GM21423 (cell line): Measurements from ENCODE around the gene TOLLIP.

Experiments
- ATAC-seq: cut with Tn5 transposase; IDR thresholded peaks from one replicate; pipeline ENCODE4 v1.9.1; 2021; ENCODE audit warnings: mild to moderate bottlenecking, moderate library complexity; ENCODE audit not compliant: unreplicated experiment

The TOLLIP gene

DNA sequence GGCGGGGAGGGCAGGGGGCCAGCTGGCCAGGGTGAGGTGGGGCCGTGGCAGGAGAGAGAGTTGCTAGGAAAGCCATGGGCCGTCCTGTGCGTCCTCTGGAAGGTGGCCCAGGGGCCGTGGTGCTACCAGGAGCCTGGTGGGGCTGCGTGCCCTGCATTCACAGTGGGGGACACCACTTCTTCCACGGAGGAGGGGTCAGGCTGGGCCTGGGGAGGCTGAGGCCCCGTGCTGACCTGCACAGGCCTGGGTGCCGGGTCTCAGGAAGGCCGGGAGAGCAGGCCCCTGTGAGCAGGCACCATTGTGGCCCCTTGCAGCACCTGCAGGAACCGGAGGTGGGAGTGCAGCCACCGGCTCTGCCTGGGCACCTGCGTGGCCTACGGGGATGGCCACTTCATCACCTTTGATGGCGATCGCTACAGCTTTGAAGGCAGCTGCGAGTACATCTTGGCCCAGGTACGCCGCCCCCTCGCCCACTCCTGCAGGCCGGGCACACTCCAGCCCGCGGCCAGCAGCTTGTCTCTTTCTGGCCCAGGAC, 74.6 kb downstream of the TOLLIP start:
- no peak for ATAC-seq

DNA sequence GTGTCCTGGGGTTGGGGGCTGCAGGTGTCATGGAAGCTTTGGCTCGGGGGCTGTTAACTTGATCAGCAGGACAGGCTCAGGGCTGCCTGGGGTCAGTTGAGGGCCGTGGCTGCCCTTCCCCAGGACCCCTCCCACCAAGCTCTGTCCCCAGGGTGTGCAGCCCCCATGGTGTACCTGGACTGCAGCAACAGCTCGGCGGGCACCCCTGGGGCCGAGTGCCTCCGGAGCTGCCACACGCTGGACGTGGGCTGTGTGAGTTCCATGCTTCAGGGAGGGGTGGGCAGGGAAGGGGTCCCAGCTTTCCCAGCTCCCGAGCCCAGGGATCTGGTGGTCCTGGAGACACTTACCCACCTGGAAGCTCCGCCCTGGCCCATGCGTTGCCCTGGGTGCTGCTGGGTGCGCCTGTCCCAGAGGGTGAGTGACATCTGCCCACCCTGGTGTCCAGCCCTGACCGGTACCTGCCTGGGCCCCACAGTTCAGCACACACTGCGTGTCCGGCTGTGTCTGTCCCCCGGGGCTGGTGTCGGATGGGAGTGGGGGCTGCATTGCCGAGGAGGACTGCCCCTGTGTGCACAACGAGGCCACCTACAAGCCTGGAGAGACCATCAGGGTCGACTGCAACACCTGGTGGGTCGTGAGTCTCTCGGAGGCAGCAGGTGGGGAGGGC, 75.2 kb downstream of the TOLLIP start:
- no peak for ATAC-seq

DNA sequence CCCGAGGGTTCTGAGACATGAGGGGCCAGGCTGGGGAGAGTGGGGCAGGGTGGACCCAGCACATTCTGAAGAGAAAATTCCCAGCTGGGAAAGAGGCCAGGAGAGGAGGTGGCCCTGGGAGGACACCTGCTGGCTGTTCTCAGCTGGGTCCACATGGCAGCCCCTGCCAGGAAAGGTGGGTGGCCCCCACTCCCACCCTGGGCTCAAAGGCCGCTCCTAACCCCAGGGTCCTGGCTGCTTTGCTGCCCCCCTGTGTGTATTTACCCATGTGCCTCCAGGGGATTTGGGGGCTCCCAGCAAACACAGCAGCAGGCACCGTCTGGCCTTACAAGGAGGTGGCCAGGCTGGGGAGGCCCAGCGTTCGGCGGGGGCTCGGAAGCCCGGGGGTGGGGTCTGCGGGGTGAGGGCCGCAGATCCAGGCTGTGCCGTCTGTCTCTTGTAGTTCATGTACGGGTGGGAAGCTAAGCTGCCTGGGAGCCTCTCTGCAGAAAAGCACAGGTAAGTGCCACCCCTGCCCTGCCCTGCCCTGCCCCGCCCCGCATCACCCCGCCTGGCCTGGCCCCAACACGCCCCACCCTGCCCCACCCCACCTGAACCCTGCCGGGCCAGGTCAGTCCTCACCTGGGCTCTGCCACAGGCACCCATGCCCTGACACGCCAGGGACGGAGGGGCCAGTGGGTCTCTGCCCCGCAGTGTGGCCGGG, 75.9 kb downstream of the TOLLIP start:
- no peak for ATAC-seq

DNA sequence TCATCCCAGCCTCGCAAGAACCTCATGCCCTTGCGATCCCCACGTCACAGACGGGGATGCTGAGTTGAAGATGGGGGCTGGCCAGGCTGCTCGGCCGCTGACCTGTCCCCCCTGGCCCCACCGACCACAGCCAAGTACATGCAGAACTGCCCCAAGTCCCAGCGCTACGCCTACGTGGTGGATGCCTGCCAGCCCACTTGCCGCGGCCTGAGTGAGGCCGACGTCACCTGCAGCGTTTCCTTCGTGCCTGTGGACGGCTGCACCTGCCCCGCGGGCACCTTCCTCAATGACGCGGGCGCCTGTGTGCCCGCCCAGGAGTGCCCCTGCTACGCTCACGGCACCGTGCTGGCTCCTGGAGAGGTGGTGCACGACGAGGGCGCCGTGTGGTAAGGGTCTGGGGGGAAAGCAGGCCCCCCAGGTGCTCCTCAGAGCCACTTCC, 76.5 kb downstream of the TOLLIP start:
- no peak for ATAC-seq

DNA sequence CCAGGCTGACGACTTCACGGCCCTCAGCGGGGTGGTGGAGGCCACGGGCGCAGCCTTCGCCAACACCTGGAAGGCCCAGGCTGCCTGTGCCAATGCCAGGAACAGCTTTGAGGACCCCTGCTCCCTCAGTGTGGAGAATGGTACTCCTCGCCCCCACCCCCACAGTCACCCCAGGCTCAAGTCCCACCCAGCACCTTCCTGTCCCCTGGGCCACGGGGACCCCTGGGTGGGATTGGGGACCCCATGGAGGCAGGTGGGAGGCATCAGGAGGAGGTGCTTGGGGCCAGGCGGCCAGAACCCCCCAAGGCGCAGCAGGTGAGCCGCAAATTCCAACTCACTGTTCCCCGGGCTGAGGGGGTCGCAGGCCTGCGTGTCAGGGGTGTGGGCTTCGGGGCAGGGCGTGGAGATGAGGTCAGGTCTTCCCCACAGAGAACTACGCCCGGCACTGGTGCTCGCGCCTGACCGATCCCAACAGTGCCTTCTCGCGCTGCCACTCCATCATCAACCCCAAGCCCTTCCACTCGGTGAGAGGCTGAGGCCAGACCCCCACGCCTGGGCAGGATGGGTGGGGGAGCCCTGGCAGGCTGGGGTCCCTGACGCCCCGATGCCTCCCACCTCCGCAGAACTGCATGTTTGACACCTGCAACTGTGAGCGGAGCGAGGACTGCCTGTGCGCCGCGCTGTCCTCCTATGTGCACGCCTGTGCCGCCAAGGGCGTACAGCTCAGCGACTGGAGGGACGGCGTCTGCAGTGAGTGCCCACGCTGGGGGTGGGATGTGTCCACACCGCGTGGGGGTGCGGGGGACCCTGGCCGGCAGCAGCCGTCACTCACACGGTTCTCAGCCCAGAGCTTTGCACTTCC, 77.2 kb downstream of the TOLLIP start:
- ATAC-seq: no peak

DNA sequence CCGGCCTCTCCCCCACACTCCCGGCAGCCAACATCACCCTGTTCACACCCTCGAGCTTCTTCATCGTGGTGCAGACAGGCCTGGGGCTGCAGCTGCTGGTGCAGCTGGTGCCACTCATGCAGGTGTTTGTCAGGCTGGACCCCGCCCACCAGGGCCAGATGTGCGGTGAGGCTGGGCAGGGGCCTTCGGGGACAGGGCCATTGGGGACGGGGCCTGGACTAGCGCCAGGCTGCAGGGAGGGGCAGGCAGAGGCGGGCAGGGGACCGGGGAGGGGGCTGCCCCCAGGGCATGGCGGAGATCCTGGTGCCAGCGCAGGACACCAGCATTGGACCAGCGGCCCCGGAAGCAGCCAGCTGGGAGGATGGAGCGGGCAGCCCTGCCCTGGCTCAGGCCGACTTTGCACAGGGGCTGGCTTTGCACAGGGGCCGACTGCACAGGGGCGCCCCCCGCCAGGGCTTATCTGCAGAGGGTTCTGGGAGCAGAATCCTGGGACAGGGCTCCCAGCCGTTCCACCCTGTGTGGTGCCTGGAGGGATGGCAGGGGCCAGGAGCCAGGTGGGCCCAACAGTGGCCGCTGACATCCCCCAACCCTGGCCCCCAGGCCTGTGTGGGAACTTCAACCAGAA, 77.9 kb downstream of the TOLLIP start:
- ATAC-seq: no peak

DNA sequence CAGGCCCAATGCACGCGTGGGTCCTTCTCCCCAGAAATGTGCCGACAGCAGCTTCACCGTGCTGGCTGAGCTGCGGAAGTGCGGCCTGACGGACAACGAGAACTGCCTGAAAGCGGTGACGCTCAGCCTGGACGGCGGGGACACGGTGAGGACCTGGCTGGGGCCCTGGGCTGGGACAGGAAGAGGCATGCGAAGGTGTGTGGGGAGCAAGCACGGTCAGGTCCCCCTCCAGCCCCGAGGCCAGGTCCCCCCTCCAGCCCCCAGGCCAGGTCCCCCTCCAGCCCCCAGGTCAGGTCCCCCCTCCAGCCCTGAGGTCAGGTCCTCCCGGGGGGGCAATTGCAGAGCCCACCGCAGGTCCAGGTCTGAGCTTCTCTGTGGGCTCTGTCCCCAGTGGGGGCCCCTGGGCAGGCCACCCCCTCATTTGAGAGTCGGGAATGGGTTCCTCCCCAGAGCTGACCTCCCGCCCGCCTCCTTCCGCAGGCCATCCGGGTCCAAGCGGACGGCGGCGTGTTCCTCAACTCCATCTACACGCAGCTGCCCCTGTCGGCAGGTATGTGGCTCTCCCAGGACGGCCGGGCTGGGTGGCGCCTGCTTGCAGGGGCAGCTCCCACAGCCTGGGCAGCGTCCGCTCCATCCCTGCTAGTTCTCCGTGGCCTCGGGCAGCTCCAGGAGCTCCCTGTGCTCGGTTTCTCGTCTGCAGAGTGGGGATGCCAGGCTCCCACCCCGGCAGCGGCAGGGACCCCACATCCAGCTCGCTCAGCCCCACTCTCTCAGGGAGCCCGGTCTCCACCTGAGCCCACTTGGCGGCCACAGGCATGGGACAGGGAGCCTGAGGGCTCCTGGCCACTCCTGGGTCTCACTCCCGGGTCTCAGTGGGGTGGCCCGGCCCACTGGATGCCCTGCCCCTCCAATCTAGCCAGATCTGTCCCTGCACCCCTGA, 78.7 kb downstream of the TOLLIP start:
- no peak for ATAC-seq

DNA sequence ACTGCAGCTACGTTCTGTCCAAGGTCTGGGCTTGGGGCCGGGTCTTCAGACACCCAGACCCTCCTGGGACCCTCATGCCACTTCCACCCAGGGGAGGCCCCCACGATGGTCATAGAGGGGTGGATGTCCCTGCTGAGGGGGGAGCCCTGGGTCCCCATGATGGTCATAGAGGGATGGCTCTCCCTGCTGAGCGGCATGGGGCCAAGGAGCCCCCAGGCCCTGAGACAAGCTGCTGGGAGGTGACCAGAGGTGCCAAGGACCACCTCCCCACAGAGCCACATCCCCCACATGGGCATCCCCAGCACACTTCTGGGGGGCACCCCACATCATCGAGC, 79.3 kb downstream of the TOLLIP start:
- no peak for ATAC-seq

DNA sequence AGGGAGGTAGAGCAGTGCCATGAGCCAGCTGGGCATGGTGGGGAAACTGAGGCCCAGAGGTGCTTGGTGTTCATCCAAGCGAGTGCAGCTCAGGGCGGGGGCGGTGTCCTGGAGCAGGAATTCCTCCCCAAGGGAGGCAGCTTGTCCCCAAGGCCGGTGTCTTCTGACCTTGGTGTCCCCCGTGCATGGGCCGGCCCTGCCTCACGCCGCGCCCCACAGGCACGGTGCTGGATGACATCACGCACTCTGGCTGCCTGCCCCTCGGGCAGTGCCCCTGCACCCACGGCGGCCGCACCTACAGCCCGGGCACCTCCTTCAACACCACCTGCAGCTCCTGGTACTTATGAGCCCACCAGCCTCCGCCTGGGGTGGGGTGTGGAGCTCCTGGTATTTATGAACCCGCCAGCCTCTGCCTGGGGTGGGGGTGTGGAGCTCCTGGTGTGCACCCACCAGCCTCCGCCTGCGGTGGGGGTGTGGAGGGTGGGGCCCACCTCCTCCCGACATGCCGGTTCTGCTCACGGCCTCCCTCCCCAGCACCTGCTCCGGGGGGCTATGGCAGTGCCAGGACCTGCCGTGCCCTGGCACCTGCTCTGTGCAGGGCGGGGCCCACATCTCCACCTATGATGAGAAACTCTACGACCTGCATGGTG, 79.8 kb downstream of the TOLLIP start:
- ATAC-seq: no peak

DNA sequence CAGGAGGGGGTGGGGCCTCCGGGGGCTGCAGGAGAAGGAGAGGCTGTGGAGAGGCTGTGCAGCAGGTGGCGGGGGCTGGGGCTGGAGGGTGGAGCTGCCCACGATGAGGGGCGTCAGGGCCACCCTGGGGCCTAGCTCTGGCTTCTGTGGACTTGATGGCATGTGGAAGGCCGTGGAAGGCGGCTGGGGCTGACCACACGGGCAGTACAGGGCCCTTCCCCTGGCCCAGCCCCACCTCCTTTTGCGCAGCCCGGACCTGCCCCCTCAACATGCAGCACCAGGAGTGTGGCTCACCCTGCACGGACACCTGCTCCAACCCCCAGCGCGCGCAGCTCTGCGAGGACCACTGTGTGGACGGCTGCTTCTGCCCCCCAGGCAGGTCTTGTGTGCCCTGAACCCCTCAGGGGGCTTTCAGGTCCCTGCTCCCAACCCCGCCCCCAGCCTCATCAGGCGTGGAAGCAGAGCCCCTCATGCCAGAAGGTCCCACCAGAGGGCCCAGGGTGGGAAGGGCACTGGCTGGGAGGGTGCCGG, 80.4 kb downstream of the TOLLIP start:
- ATAC-seq: no peak

DNA sequence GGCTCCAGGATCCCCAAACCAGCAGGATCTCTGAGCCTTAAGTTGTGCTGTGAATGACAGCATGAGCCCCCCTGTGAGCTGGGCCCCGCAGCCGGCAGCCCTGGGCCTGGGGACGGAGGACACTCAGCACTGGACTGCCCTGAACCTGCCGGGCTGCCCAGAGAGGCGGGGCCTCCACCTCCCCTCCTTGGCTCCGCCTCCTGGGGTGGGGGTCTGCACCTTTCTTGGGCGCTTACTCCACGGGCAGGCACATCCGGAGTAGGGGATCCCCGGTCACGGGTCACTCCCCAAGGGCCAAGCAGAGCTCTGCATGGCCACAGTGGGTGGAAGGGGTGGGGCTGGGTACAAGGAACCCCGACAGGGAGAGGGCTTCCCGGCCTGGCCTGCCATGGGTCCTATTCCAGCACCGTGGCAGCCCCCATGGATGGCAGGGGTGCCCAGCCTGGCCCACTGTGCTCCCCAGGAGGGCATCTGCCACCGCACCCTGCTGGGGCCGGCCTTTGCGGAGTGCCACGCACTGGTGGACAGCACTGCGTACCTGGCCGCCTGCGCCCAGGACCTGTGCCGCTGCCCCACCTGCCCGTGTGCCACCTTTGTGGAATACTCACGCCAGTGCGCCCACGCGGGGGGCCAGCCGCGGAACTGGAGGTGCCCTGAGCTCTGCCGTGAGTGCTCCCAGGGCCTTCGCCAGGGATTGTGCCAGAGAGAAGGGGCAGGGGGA, 81.2 kb downstream of the TOLLIP start:
- no peak for ATAC-seq

DNA sequence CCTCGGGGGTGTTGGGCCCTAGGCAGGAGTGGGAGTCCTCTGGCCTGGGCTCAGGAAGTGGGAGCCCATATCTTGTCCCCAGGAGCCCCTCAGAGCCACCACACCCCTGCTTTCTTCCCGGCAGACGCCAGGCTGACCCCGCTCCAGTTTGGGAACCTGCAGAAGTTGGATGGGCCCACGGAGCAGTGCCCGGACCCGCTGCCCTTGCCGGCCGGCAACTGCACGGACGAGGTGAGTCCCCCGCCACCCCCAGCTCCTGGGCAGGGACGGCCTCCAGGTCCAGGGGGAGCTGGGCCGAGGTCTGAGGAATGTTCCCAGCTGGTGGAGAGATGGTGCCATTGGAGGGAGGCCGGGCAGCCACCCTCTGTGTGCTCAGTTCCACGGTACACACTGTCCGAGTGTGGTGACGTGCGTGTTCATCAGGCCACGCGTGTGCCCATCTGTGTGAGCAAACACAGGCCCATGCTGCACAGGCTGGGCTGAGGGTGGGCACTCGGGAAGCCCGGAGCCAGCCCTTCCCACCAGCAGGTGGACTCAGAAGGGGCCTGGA, 81.8 kb downstream of the TOLLIP start:
- no peak for ATAC-seq

DNA sequence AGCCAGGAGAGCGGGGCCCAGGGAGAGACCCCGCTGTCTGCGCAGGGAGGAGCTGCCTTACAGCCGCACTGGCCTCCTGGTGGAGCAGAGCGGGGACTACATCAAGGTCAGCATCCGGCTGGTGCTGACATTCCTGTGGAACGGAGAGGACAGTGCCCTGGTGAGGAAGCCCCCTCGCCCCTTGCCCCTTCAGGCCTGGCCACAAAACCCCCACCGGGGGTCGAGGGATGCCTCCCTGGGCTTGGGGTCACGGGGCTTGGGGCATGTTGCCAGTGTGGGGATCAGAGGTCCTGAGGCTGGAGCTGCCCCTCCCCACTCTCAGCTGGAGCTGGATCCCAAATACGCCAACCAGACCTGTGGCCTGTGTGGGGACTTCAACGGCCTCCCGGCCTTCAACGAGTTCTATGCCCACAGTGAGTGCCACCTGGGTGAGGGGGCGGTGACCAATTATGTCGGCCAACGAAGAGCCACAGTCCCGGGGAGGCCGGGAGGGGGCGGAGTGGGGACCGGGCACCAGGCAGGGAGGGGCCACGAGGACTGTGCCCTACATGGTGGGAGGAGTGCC, 82.4 kb downstream of the TOLLIP start:
- no peak for ATAC-seq

DNA sequence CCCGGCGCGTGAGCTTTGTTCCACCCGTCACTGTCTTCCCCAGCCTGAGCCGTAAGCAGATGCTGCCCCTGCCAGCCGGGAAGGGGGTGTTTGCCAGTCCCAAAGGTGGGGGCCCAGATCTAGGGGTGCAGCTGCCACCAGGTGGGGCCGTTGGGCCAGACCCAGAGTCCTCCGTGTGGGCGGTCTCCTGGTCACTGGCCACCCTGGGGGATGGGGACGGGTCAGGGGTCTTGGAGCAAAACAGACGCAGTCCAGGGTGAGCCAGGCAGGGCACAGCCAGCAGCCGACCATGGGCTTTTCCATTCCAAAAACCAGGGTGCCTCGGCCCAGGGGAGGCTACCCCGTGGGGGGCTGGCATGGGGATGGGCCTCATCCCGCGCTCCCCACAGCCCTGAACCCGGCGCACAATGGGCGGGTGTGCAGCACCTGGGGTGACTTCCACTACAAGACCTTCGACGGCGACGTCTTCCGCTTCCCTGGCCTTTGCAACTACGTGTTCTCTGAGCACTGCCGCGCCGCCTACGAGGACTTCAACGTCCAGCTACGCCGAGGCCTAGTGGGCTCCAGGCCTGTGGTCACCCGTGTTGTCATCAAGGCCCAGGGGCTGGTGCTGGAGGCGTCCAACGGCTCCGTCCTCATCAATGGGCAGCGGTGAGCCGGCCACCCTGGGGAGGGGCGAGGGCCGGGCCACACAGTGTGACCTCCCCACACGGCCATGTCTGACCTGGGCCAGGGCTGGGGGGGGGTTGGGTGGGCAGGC, 83.0 kb downstream of the TOLLIP start:
- no peak for ATAC-seq

DNA sequence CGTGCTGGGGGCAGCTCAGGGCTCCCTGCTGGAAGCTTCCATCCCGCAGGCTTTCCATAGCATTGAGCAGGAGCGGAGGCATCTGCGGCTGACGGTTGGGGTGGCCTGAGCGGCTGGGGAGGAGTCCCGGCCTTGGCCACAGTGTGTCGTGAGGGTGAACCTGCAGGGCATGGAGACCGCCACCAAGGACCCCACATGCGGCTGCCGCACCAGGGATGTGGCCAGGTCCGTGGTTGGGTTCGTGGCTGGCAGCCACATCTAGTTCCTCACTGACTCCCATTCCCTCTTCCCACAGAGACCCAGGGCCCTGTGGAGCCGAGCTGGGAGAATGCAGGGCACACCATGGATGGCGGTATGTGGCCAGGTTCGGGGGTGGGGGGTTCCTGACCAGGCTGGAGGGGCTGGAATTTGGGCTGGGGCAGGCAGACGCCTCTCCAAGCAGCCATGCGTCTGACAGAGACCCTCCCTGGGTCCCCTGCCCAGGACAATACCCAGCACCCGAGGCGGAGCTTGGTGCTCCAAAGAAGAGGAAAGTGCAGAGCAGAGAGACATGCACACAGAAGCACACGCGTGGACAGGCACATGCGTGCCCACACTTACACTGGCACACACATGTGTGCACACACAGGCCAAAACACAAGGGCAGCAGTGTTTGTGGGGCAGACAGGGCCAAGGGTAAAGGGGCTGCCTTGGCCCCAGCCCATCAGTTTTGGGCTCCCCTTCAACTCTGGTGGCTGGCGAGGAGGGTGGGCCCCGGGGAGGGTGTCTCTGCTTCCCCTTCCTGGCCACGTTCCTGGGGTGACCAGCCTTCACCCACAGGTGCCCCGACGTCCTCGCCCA, 83.8 kb downstream of the TOLLIP start:
- no peak for ATAC-seq
